Middle frontal gyrus (tissue), 1 donor: Measurements from ENCODE around the gene CNPY2.
"Not testable (repeated sequence)": the region's sequence is repeated elsewhere in the genome, so short reads cannot be mapped to it uniquely, and the experiment has no call there.

Experiments
- DNase-seq: peaks from one replicate; pipeline ENCODE4 v3.0.0-alpha.2; 2015; ENCODE audit warnings: low spot score; ENCODE audit errors: extremely low spot score

The CNPY2 gene

GRCh38 chr12:56333679-56334489, 18.1 kb upstream of the CNPY2 start, which contains the start of gene PAN2:
TSS of gene PAN2 (minus strand) at chr12:56334000. CDS start at chr12:56333094, 906 bp downstream.
- DNase-seq = peak; percentile 95

- no peak for DNase-seq
Measured at GRCh38 chr12:56333197-56333678, 17.4 kb upstream of the CNPY2 start.

GRCh38 chr12:56332512-56333196, 16.9 kb upstream of the CNPY2 start:
- DNase-seq = no peak

- DNase-seq = no peak
Measured at GRCh38 chr12:56330936-56331490, 15.2 kb upstream of the CNPY2 start.

- DNase-seq = no peak
Measured at GRCh38 chr12:56326533-56326932, 10.7 kb upstream of the CNPY2 start.

- no peak for DNase-seq
Measured at GRCh38 chr12:56326126-56326525, 10.3 kb upstream of the CNPY2 start.

- no peak for DNase-seq
Measured at GRCh38 chr12:56324206-56324605, 8.4 kb upstream of the CNPY2 start.

- DNase-seq = not testable (repeated sequence)
Measured at GRCh38 chr12:56321610-56322009, 5.8 kb upstream of the CNPY2 start.

GRCh38 chr12:56321027-56321426, 5.2 kb upstream of the CNPY2 start:
- DNase-seq = no peak

- no peak for DNase-seq
Measured at GRCh38 chr12:56317675-56318074, 1.9 kb upstream of the CNPY2 start.

GRCh38 chr12:56315249-56315621, 553 bp downstream of the CNPY2 start:
- no peak for DNase-seq

GRCh38 chr12:56311003-56311402, 4.8 kb downstream of the CNPY2 start:
- DNase-seq = no peak

- no peak for DNase-seq
Measured at GRCh38 chr12:56308714-56309113, 7.1 kb downstream of the CNPY2 start.

GRCh38 chr12:56307221-56307965, 8.4 kb downstream of the CNPY2 start:
- no peak for DNase-seq

GRCh38 chr12:56304872-56305590, 10.8 kb downstream of the CNPY2 start:
- DNase-seq = no peak

- DNase-seq = no peak
Measured at GRCh38 chr12:56304276-56304675, 11.5 kb downstream of the CNPY2 start.

GRCh38 chr12:56300644-56301464, 14.9 kb downstream of the CNPY2 start:
- no peak for DNase-seq

GRCh38 chr12:56299853-56300643, 15.7 kb downstream of the CNPY2 start, which contains the start of gene CS:
TSS of gene CS (minus strand) at chr12:56300330. CDS start at chr12:56300201, 129 bp downstream.
- peak; percentile 97 for DNase-seq

- DNase-seq = no peak
Measured at GRCh38 chr12:56299308-56299852, 16.4 kb downstream of the CNPY2 start.
